Lung (tissue), 12 donors: ENCODE results near the gene PRKCA. TPM values are rescaled to one million over a fixed set of nuclear protein-coding genes. Genes with fewer than 3 reads are reported as not detected.

Source experiments
- ATAC-seq: fragments of 200-7000 bp; cut with Tn5 transposase; one replicate; pipeline ENCODE4 v1.9.1; 2020; ENCODE audit warnings: moderate number of reproducible peaks; ENCODE audit not compliant: insufficient read depth, low FRiP score
- DNase-seq, 3 donors: peaks; one replicate each; pipeline ENCODE4 v3.0.0-alpha.2; 2013 to 2017
- H3K27ac ChIP-seq, 2 donors: one replicate each; pipeline ENCODE4 v1.5.1; 2013; ENCODE audit warnings: mild to moderate bottlenecking in 2 of 2, moderate library complexity in 2 of 2, control low read depth in 1 of 2, inconsistent platforms in 1 of 2, low read depth in 1 of 2, low read length in 1 of 2
- H3K27me3 ChIP-seq, 3 donors: one replicate each; pipeline ENCODE4 v1.5.1; 2013; ENCODE audit warnings: low read length in 2 of 3; ENCODE audit not compliant: control insufficient read depth in 3 of 3, insufficient read depth in 3 of 3
- H3K36me3 ChIP-seq, 4 donors: one replicate each; pipeline ENCODE4 v1.5.1; 2013; ENCODE audit warnings: low read length in 4 of 4, mild to moderate bottlenecking in 1 of 4, moderate library complexity in 1 of 4; ENCODE audit not compliant: control insufficient read depth in 4 of 4, insufficient read depth in 4 of 4
- H3K4me1 ChIP-seq, 5 donors: one replicate each; pipeline ENCODE4 v1.5.1; 2013; ENCODE audit warnings: low read length in 5 of 5, mild to moderate bottlenecking in 2 of 5, moderate library complexity in 1 of 5; ENCODE audit not compliant: control insufficient read depth in 5 of 5, insufficient read depth in 5 of 5
- H3K4me3 ChIP-seq: one replicate; pipeline ENCODE4 v1.5.1; 2013; ENCODE audit warnings: mild to moderate bottlenecking, control low read depth, moderate library complexity
- H3K9ac ChIP-seq, 2 donors: one replicate each; pipeline ENCODE4 v1.5.1; 2013; ENCODE audit warnings: low read length in 2 of 2, control low read depth in 1 of 2; ENCODE audit not compliant: insufficient read depth in 1 of 2
- H3K9me3 ChIP-seq, 4 donors: one replicate each; pipeline ENCODE4 v1.5.1; 2013; ENCODE audit warnings: low read length in 3 of 4, mild to moderate bottlenecking in 1 of 4, moderate library complexity in 1 of 4; ENCODE audit not compliant: control insufficient read depth in 4 of 4, insufficient read depth in 3 of 4
- whole genome bisulfite sequencing, 2 donors: extraction: QIAGEN DNeasy Blood & Tissue Kit; methylation state at CpG; one replicate each; pipeline ENCODE4 v1.1.7; 2013; 5-methylcytosine and 5-hydroxymethylcytosine counted together
- polyA plus RNA-seq, 2 donors: library from polyadenylated mRNA; stranded (reverse); fragments of 200-250 nt; gene quantifications; one replicate each; pipeline ENCODE4 v1.2.1, GENCODE V29; 2013
- total RNA-seq, 2 donors: library from RNA; depleted of rRNA in 1 of 2; stranded (reverse); fragments of >200 nt in 1 of 2; gene quantifications; one replicate each; pipeline ENCODE4 v1.2.1, GENCODE V29; 2014 to 2021
- TF ChIP-seq, protein P1 (sequence below): IDR thresholded peaks from 2 replicates; pipeline ENCODE4 v1.5.1; 2012; ENCODE audit warnings: mild to moderate bottlenecking; ENCODE audit errors: control extremely low read depth, extremely low read depth
- donor health status: control.
- donor health status: control.
- donor health status: Bipolar disorder and iron deficiency.
- donor health status: healthy.
- donor health status: DM: yes; HTN: yes; CAD: no.

The PRKCA gene
- total and polyA plus RNA-seq, 4 donors: 3.4 to 34.8 (median 13.8) TPM

DNA sequence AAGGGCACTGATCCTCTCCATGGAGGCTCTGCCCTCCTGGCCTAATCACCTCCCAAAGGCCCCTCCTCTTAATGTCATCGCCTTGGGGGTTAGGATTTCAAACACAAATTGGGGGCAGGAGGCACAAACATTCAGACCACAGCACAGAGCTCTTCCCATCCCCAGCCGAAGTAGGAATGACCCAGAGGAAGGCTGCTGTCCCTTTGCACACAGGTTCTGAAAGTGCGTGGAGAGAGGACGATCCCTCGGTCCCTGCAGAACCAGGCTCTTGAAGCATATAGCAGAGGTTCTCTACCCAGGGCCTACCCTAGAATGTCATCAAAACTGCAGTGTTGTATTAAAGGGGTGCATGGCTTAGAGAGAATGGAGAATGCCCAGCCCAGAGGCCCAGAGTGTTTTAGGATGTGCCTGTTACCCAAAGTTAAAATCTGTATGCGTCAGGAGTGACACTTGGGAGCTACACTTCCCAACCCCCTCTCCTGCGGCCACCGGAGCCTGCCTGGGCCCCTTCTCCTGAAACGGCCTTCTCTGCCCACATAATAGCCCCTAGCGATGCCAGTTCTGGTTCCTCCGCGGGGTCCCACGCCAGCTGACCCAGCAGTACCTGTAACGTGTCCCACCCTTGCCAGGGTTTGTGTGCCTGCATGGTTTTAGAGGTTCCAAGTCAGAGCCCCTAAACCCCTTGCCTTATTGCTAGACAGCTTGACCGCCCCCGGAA, 373.0 kb downstream of the PRKCA start:
- peak overlapping the region in 1 of 2 donors; percentile 82 for H3K27ac ChIP-seq
- ATAC-seq (no peak), DNase-seq (no peak)
- TF ChIP-seq, protein P1, sequence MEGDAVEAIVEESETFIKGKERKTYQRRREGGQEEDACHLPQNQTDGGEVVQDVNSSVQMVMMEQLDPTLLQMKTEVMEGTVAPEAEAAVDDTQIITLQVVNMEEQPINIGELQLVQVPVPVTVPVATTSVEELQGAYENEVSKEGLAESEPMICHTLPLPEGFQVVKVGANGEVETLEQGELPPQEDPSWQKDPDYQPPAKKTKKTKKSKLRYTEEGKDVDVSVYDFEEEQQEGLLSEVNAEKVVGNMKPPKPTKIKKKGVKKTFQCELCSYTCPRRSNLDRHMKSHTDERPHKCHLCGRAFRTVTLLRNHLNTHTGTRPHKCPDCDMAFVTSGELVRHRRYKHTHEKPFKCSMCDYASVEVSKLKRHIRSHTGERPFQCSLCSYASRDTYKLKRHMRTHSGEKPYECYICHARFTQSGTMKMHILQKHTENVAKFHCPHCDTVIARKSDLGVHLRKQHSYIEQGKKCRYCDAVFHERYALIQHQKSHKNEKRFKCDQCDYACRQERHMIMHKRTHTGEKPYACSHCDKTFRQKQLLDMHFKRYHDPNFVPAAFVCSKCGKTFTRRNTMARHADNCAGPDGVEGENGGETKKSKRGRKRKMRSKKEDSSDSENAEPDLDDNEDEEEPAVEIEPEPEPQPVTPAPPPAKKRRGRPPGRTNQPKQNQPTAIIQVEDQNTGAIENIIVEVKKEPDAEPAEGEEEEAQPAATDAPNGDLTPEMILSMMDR: no peak
- H3K27me3 ChIP-seq: no peaks in the 10 kb centered on the region
- peaks cover 0 to 4% (median under 1%) of the 10 kb centered on the region in 4 donors for H3K9me3 ChIP-seq
- no peaks in the 10 kb centered on the region for H3K36me3 ChIP-seq
- H3K4me1 ChIP-seq: peaks cover 0 to 6% (median 0%) of the 10 kb centered on the region in 5 donors
- WGBS, 2 donors: 75 to 87% methylated on average over 16 of the region's 16 CpGs
- H3K9ac ChIP-seq: no peak overlapping the region
- H3K4me3 ChIP-seq: no peak overlapping the region

DNA sequence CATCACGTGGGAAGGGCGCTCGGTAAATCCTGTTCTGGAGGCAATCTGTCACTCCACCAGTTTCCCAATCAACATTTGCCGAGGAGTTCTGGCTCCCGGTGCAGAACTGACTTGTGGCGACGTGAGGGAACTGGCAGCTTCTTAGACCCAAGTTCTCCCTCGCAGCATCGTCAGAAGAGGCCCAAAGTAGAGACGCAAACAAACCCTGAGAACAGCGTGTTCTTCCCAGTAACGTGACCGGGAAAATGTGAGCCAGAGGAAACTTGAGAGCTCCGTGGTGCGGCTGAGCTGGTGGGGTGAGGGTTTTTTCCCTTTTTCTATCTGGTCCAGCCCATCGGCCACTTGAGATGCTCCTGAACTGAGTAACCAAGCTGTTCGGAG, 373.6 kb downstream of the PRKCA start:
- DNase-seq: peak in 2 of 3 donors; percentile 23 to 53
- Histone ChIP-seq H3K9ac (no peak overlapping the region), H3K4me1 (peaks cover 0 to 6% (median 0%) of the 10 kb centered on the region in 5 donors), H3K27ac (peak overlapping the region in 1 of 2 donors; percentile 82), H3K27me3 (no peaks in the 10 kb centered on the region), H3K4me3 (no peak overlapping the region), H3K36me3 (no peaks in the 10 kb centered on the region), H3K9me3 (peaks cover 0 to 4% (median under 1%) of the 10 kb centered on the region in 4 donors)
- 71 to 91% methylated on average over 17 of the region's 17 CpGs for WGBS, 2 donors
- TF ChIP-seq, protein P1: no peak
- ATAC-seq: peak; percentile 62

DNA sequence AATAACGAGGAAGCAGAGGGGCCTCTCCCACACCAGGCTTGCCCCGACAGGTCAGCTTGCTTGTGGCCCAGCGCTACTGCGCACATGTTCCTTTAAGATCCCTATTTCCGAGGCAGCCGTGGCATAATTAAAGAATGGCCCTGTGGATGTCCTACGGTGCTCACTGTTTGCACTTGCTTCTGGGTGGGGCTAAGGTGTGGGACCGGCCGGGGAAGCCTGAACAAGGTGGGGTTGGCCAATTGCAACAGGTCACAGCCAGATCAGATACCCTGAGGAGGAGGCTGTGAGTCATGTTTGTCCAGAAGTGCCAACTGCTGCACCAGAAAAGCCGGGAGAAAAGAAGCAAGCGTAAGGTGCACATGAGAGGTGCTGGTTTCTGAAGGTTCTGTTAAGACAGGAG, 374.0 kb downstream of the PRKCA start:
- DNase-seq: no peak
- 63 to 88% methylated on average over 11 of the region's 11 CpGs for WGBS, 2 donors
- no peaks in the 10 kb centered on the region for H3K27me3 ChIP-seq
- peak; percentile 75 for ATAC-seq
- no peak overlapping the region for H3K9ac ChIP-seq
- H3K36me3 ChIP-seq: no peaks in the 10 kb centered on the region
- peaks cover 0 to 6% (median 0%) of the 10 kb centered on the region in 5 donors for H3K4me1 ChIP-seq
- H3K9me3 ChIP-seq: peaks cover 0 to 4% (median under 1%) of the 10 kb centered on the region in 4 donors
- H3K4me3 ChIP-seq: no peak overlapping the region
- H3K27ac ChIP-seq: peak overlapping the region in 1 of 2 donors; percentile 75
- TF ChIP-seq, protein P1: no peak
